Cardiac fibroblast (primary cell): ENCODE results near the gene LCN2.

ENCODE experiments used
- DNase-seq, 2 donors: peaks; one replicate each; pipeline versions ENCODE4 v3.0.0 to v3.0.0-alpha.2; 2010; ENCODE audit warnings: low read depth in 2 of 2
- H3K4me3 ChIP-seq, 2 donors: replicated peaks in 1 of 2; 1 replicate in 1 of 2; 2 replicates in 1 of 2; pipeline ENCODE4 v1.5.1; 2011; ENCODE audit warnings: low read depth in 2 of 2, low read length in 2 of 2, mild to moderate bottlenecking in 2 of 2, moderate library complexity in 1 of 2
- CTCF ChIP-seq: IDR thresholded peaks from one replicate; pipeline ENCODE4 v1.5.1; 2011; ENCODE audit warnings: low read depth, mild to moderate bottlenecking, low read length, inconsistent platforms

LCN2 gene

GRCh38 chr9:128115187-128116103, 33.8 kb upstream of the LCN2 start:
- DNase-seq = no peak
- H3K4me3 ChIP-seq = no peak overlapping the region
- no peak for TF ChIP-seq CTCF

GRCh38 chr9:128116104-128117083, 32.9 kb upstream of the LCN2 start:
- no peak overlapping the region for H3K4me3 ChIP-seq
- DNase-seq = no peak
- no peak for TF ChIP-seq CTCF

- H3K4me3 ChIP-seq = no peak overlapping the region
- peak; percentile 100 for TF ChIP-seq CTCF
- DNase-seq = peak; percentile 91 to 92
Observed at GRCh38 chr9:128117613-128118471, 31.4 kb upstream of the LCN2 start.

- no peak for DNase-seq
- no peak overlapping the region for H3K4me3 ChIP-seq
- TF ChIP-seq CTCF = no peak
Observed at GRCh38 chr9:128118472-128118857, 30.8 kb upstream of the LCN2 start.

GRCh38 chr9:128118971-128119665, 30.1 kb upstream of the LCN2 start:
- no peak for TF ChIP-seq CTCF
- H3K4me3 ChIP-seq = no peak overlapping the region
- no peak for DNase-seq
